IPS-11a (cell line): ENCODE measurements around the gene PAX3.

Experiments
- H3K4me3 ChIP-seq: one replicate; pipeline ENCODE4 v1.5.1; 2013; ENCODE audit warnings: low read depth, low read length, control low read depth

The PAX3 gene

DNA sequence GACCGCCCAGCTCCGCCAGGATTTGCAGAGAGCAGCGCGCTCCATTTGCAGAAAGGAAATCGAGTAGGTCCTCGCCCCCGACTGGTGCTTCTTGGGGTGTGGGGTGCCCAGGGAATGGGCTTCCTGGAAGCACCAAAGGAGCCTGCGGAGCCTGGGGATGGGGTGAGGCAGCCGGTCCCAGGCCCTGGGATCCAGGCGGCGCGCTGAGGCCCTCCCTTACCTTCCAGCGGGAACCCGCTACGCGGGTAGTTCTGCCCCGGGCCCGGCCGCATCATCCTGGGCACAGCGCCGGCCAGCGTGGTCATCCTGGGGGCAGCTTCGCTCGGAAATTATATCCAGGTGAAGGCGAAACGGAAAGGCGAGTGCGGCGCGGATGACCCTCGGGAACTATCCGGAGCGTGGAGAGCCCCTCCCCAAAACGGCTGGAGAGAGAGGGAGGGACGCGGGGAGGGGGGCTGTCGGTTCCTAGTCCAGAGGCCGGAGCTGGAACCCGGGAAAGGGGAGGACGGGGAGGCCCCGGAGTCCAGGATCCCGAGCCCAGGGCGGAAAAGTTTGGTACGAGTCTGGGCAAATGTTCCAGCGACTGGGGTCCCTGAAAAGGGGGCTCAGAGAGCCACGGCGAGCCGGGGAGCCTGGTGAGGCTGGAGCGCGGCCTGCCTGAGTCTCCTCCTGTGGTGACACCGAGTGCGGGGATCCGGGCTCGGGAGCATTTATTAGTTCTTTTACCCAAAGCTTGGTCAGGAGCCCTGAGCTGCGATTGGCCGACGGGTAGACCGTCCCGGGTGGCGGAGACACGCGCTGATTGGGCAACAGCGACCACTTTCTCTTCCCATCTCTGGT, at the start of gene PAX3:
TSS of gene PAX3 (minus strand) at position 688 of the 840 bp plus-strand sequence. CDS start at position 305, 383 bp downstream.
- no peak within 1 kb of the TSS for H3K4me3 ChIP-seq

DNA sequence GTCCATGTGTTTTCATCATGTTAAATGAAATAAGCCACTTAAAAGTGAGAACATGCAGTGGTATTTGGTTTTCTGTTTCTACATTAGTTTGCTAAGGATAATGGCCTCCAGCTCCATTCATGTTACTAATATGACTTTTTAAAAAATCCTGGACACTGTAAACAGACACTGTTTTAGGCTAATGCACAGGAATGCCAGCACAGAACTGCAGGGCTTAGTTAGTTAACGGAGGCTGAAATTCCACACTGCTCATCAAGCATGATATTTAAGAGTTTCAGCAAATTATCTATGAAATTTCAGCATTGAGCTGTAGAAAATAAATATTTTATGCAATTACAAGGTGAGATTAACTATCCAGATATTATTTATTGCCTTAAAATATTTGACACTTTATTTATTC, 42.5 kb upstream of the PAX3 start:
- no peak overlapping the region for H3K4me3 ChIP-seq

DNA sequence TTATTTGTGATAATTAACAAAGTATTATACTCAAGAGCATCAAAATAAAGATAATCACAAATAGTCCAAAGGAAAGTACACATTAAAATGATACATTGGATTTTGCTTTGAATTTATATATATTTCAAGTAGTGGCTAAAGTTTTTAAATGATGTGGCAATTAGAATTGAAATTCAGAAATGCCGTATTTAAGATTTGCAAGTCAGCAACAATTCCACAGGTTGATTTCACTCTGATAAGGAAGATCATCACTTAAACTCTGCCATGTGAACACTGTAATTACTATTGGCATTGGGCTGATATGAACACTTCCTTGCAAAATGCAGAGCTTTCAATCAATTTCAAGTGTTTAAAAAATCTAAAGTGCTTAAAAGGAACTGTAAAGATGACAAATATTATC, 39.6 kb upstream of the PAX3 start:
- no peak overlapping the region for H3K4me3 ChIP-seq

DNA sequence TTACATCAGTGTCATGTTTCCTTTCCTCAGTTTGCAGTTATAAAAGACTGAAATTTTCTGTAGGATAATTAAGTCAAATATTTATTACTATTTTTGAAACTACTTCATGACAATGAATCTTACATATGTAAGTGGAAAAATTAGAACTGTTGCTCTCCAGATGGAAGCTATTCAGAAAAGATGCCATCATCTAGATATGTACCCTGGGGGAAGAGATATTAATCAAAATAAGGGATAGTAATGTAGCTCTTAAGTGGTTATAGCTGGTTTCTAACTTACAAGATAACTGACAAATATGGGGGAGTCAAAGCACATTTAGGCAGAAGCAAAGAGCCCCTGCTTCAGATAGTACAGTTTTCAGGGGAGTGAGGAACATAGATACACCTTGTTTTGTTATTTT, 38.1 kb upstream of the PAX3 start:
- H3K4me3 ChIP-seq: no peak overlapping the region

DNA sequence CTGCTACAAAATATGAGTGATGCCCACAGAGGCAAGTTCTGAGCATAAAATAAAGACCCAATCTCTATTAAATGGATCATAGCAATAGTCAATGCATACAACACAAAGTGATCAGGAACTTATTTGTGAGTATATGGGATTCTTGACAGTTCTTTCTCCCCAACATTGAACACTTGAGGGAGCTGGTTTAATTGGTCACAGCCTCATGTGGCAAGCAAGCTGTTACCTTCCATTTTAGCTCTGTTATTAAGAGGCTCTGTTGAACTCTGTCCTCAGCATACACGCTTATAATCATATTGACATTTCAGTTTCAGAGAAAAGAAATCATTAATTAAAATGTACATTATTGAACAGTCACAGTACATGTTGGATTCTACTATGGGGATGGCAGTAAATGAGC, 37.6 kb upstream of the PAX3 start:
- no peak overlapping the region for H3K4me3 ChIP-seq

DNA sequence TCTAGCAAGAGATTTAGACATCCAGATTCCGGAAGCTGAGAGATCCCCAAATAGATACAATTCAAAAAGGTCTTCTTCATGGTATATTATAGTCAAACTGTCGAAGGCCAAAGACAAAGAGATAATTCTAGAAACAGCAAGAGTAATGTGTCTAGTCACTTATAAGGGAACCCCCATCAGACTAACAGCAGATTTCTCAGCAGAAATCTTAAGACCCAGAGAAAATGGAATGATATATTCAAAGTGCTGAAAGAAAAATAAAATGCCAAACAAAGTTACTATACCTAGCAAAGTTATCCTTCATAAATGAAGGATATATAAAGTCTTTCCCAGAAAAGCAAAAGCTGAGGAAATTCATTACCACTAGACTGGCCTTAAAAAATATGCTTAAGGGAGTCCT, 36.1 kb upstream of the PAX3 start:
- no peak overlapping the region for H3K4me3 ChIP-seq

DNA sequence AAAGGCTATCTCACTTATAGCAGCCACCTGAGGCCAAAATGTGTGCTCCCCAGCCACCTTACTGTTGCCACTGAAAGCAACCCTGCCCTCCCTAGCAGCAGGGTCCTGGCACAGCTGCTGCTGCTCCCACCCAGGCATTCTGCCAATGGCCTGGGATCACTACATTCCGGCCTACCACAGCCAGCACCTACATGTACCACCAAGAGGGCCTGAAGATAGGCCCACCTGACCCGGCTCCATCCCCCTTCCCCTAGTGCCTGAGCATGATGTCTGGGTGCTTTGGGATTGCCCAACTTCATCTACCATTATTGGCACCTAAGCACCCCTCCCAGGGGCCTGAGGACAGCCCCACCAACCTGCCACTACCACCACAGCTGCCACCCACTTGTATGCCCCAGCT, 34.6 kb upstream of the PAX3 start:
- no peak overlapping the region for H3K4me3 ChIP-seq

DNA sequence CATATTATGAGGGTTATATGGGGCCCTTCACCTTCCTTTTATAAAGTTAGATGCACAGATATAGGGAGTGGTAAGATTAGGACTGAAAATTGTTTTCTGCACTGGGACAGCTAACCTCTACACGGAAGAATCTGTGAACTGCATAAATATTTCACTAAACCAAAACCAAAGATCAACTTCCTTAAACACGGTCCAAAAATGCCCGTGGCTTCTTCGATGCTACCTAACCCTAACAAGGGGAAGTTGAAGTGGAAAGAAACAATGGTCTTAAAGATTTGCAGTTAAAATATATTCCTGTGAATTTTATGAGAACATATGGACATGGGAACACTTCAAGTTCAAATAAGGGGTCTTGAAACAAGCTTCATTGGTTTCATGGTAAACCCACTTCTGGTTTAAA, 33.3 kb upstream of the PAX3 start:
- H3K4me3 ChIP-seq: no peak overlapping the region

DNA sequence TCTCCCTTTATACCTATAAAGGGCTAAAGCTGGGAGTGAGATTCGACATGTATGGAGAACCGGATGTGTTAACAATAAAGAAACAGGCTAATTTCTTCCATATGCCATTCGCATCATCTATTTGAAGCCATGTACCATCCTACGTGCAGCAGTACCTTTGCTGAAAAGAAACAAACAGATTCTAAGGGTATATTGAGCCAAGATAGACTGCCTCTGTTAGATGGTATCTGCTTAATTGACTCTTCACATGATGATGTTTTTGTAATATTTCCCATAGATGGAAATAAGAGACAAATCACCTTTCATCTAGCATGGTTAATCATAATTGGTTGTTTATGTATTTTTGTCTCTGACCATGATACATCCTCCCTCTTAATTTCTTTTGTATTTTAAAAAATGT, 32.1 kb upstream of the PAX3 start:
- no peak overlapping the region for H3K4me3 ChIP-seq

DNA sequence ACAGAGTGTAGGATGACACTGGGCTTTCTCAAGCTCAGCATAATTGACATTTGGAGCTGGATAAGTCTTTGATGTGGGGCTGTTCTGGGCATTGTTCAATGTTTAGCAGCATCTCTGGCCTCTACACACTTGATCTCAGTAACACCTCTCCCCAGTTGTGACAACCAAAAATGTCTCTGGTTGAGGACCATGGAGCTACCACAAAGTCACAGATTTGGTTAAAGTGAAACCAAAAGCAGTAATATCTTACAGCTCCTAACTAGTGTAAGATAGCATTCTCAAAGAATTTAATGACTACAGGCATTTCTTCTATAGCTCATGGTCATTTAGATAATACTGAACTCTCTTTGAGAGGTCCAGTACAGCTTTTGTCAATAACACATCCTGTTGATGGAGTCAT, 23.4 kb upstream of the PAX3 start:
- no peak overlapping the region for H3K4me3 ChIP-seq

DNA sequence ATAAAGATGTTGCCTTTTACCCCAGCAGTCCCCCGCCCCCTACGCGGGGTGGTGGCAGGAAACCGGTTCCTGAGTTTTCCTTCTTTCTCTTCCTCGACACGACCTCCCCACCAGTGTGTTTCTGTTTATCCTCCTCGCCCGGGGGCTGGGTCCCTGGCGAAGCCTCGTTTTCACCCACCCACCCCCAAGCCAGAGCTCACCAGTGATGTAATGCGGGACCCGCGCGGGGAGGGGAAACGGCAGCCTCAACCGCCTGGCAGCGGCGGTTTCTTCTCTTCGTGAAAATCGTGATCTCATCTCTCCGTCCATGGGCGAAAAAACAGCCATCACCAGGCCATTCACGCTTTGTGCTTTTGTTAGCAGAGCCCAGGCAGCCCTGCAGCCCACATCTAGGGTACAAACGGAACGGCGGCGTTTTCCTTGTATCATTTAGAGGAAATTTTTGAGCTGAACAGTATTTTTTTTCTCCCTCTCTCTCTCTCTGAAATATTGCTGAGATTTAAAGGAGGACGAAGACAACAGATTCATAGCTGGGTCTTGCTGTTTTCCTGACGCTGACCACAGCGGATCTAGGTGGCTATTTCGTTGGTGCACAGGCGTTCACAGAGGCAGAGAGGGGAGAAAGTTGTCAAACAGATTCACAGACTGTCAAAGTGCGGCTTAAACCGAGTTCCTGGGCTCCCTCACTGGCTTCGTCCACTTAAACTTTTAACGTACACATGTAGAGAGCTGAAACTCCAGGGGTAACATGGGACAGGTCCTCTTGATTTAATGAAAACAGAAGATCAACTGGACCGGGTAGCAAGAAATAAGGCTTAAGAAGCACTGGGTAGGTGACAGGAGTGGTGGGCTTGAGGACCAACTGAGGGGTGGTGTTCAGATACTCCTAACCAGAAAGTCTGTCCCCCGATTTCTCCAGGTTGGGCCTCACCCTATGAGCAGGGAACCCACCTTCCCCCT, 21.9 kb upstream of the PAX3 start:
- peak overlapping the region; percentile 30 for H3K4me3 ChIP-seq

DNA sequence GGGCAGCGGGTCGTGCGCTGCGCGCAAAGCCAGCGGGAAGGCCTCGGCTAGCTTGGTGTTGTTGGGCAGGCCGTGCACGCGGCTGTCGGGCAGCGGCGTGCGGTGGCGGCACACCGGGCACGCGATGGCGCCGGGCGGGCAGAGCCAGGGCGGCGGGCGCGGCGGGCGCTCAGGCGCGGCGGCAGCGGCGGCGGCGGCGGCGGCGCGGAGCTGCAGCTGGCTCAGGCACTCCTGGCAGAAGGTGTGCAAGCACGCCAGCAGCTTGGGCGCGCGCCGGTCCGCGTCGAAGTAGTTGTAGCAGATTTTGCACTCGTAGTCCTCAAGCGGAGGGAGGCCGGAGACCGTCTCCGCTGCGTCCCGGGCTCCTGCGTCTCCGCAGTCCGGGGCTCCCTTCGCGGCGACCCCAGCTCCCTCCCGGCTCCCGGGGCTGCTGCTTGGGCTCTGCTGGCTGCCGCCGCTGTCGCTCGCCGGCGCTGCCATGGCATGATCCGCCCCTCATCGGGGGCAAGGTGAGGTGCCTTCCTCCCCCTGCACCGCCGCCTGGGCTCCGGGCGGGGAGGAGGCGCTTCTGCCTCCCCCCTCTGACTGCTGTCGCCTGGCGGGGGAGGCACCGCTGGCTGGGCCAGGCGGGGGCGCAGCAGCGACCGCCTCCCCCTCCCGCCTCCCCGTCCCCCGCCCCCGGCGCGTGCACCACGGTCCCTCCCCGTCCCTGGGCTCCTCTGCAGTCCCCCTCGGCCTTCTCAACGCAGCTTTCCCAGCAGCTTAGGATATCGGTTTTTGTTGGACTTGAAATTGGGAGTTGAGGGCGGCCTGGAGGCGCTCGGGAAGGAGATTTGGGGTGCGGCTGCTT, 21.0 kb upstream of the PAX3 start:
- peak overlapping the region; percentile 39 for H3K4me3 ChIP-seq

DNA sequence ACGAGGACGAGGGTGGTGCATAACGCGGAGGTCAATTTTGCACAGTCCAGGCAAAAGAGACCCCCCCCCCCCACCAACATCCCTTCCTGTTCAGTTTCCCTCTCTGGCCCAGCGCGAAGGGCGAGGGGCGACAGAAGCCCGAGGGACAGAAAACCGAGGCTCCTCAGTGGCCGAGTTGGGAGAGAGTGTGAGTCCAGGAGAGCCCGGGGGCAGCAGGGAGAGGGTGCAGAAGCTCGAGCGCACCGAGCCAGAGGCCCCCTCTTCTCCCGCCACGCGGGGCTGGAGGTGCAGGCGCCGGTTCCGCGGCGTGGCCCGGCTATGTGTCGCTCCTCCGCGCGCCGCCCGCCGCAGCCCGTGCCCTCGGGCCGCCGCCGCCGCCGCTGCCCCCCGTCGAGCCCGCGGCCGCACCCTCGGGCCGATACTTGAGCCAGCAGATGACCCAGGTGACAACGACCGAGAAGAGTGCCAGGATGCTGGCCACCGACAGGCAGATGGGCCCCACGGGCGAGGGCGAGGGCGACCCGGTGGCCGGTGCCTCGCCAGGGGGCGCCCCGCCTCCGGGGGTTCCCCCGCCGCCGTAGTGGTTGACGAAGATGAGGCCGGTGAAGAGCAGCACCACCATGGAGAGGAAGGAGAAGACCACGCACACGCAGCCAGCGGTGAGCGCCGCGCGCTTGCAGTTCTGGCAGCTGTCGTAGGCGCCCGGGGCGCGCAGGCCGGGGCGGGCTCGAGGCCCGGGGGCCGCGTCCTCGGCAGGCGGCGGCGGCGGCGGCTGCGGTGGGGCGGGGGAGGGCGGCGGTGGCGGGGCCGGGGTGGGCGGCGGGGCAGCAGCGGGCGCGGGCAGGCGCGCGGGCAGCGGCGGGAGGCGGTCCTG, 20.2 kb upstream of the PAX3 start:
- peak overlapping the region; percentile 39 for H3K4me3 ChIP-seq

DNA sequence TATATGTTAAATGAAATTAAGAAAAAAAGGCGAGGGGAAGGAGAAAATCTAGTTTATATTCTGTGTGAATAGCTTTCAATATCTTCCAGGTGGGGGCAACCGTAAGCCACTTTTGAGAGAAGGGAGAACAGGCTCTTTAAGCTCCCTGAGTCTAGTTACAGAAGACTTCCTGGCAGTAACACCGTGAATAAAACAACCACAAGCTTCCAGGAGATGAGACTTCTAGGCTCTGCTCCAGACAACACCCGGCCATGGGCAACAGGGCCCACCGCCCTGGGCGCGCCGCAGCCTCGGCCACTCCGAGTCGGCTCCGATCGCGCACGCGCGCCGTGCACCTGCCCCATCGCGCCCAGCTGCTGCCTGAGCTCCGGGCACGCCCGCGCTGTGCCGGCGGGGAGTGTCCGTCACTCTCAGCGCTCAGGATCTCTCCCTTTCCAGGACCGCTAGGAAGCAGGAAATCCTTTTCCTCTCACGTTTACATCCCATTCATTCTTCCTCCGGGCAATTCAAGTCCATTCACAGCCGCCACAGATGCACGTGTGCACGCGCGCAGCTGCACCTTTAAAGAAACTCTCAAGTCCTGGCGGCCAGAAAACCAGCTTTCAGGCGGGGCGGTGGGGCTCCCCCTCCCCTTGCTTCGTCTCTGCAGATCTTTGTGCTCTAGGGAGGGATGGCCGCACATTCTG, 19.4 kb upstream of the PAX3 start:
- H3K4me3 ChIP-seq: peak overlapping the region; percentile 39

DNA sequence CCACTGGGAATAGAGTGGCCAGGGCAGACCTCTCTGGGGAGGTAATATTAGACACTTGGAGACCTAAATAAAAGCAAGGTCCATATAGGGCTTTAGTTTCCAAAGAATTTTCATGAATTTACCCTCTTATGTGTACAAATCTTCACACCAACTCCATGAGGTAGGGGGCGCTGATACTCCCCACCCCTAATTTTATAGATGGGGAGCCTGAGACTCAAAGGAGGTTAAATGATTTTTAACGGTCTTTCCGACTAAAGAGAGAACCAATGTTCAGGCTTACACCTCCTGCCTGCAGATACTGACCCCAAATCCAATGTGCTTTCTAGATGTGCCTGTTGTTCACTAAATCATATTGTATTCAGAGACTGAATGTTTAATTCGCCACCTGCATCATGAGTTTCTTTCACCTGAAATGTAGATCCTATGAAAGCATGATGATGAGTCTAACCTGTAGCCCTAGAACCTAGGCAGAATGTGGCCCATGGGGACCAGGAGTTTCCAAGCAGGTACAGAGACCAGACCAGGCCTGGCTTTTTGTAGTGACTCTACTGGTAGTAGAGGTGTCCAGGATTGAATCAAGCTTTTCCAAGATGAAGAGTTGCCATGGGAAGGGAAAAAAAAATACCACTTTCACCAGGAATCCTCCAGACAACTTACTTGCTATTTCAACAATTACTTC, 16.8 kb upstream of the PAX3 start:
- H3K4me3 ChIP-seq: no peak overlapping the region

DNA sequence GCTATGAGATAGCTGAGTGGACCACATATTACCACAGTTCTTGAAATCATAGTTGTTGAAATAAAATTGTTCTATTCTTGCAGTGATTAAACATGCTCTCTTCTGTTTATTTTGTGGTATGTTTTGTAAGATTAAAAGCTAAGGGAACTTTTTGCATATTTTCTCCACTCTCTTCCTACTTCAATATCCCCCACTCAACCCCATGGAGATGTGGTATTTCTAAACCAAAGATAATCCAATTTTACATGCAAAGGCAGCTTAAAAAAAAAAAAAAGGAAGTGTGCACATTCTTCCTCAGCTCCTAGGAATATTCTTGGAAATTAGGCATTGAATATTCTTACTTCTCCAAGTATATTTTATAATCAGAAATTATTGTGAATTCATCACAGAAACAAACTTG, 15.0 kb upstream of the PAX3 start:
- H3K4me3 ChIP-seq: no peak overlapping the region

DNA sequence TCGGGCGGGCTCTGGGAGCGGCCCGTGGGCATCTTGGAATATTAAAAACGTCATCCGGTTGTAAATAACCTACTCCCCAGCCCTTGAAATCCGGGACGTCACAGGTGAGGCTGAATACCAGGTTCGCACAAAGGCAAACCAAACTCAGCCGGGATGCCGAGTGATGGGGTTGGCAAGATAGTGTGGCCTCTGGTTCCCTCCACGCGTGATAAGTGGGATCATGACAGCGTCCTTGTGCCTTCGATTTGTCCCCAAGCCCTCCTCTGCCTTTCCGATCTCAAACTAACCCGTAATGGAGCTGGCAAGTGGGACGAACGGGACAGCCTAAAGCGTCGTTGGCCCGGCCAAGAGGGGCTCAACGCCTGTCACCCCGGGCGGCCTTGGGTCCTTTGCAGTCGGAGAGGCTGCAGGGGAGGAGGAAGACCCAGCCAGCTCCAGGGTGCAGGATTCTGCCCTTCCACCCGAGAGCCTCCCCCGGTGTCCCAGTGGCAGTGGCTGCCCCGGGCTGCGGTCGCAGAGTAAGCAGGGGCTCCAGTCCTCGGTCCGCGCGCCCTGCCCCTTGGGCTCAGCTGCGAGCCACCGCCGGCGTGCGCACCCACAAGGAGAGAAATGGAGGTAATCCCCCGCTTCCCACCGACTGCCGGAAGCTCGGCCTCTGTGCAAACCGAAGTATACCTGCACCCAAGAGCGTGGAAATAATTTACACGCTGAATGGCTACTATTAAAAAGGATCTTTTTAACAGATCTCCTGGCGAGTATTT, 13.4 kb upstream of the PAX3 start:
- no peak overlapping the region for H3K4me3 ChIP-seq

DNA sequence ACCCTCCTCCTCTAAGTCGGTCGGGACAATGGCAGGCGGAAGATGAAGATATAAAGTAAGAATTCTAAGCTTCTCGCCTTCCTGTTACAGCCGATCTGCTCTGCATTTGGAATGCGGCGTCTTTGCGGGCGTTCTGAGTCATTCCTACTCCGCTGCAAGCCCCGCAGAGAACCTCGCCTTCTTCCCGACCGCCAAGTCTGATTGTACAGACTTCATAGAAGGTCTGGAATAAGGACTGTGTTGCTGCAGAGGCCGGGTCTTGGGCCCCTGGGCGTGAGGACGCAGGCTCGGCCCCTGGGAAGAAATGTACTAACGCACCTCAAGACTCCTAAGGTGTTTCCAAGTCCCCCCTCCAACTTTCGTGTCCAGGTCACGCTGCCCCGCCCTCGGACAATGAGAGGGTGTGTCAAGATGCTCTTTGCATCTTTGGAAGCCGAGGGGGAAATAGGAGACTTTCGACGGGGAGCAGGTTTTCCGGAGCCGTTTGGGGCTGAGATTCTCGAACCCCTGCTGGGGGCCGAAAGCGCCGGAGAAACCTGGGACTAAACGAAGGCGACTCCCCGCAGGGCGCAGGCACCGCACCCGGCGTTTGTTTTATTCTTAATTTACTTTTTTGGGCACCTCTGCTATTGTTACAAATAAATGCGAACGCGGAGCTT, 12.7 kb upstream of the PAX3 start:
- H3K4me3 ChIP-seq: no peak overlapping the region
